Measurements from ENCODE around the gene ITSN1.

ITSN1 gene

GRCh38 chr21:33828083-33828482 is 185.8 kb downstream of the ITSN1 start:
- intact Hi-C loops (cut with DNase I) = no loop called here
- peak in 1 of 10 donors; percentile 48 for DNase-seq

- intact Hi-C loops (cut with DNase I) = no loop called here
- DNase-seq = no peak
These were observed 186.3 kb downstream of the ITSN1 start for GRCh38 chr21:33828577-33828976.

- no peak for DNase-seq
- intact Hi-C loops (cut with DNase I) = no loop called here
These were observed 187.5 kb downstream of the ITSN1 start for GRCh38 chr21:33829844-33830243.

GRCh38 chr21:33831962-33832659 is 189.8 kb downstream of the ITSN1 start:
- intact Hi-C loops (cut with DNase I) = no loop called here
- DNase-seq = no peak

GRCh38 chr21:33834801-33835500 is 192.7 kb downstream of the ITSN1 start:
- intact Hi-C loops (cut with DNase I) = no loop called here

GRCh38 chr21:33835920-33836319 is 193.6 kb downstream of the ITSN1 start:
- intact Hi-C loops (cut with DNase I) = no loop called here
- DNase-seq = no peak

More at GRCh38 chr21:33834801-33835500, 192.7 kb downstream of the ITSN1 start:
- peak in 1 of 10 donors; percentile 41 for DNase-seq

GRCh38 chr21:33836408-33836807 is 194.1 kb downstream of the ITSN1 start:
- intact Hi-C loops (cut with DNase I) = no loop called here
- peak in 1 of 10 donors; percentile 42 for DNase-seq

GRCh38 chr21:33839167-33839716 is 196.9 kb downstream of the ITSN1 start:
- intact Hi-C loops (cut with DNase I) = no loop called here
- no peak for DNase-seq

- DNase-seq = no peak
- intact Hi-C loops (cut with DNase I) = no loop called here
These were observed 197.5 kb downstream of the ITSN1 start for GRCh38 chr21:33839806-33840205.

- intact Hi-C loops (cut with DNase I) = no loop called here
- no peak for DNase-seq
These were observed 198.5 kb downstream of the ITSN1 start for GRCh38 chr21:33840771-33841170.

- intact Hi-C loops (cut with DNase I) = no loop called here
- DNase-seq = no peak
These were observed 199.3 kb downstream of the ITSN1 start for GRCh38 chr21:33841561-33841960.

GRCh38 chr21:33843216-33843615 is 200.9 kb downstream of the ITSN1 start:
- intact Hi-C loops (cut with DNase I) = no loop called here
- DNase-seq = no peak

- intact Hi-C loops (cut with DNase I) = no loop called here
- DNase-seq = peak in 2 of 10 donors; percentile 46 to 64
These were observed 202.0 kb downstream of the ITSN1 start for GRCh38 chr21:33844104-33844889.

- DNase-seq = no peak
- intact Hi-C loops (cut with DNase I) = no loop called here
These were observed 202.5 kb downstream of the ITSN1 start for GRCh38 chr21:33844890-33845205.

GRCh38 chr21:33846141-33846540 is 203.8 kb downstream of the ITSN1 start:
- intact Hi-C loops (cut with DNase I) = no loop called here
- no peak for DNase-seq

GRCh38 chr21:33847588-33848248 is 205.4 kb downstream of the ITSN1 start:
- intact Hi-C loops (cut with DNase I) = no loop called here
- peak in 1 of 10 donors; percentile 43 for DNase-seq

- DNase-seq = peak in 1 of 10 donors; percentile 41
These were observed 206.1 kb downstream of the ITSN1 start for GRCh38 chr21:33848249-33848953.

GRCh38 chr21:33849834-33850233 is 207.5 kb downstream of the ITSN1 start:
- no peak for DNase-seq

More at GRCh38 chr21:33848249-33848953, 206.1 kb downstream of the ITSN1 start:
- intact Hi-C loops (cut with DNase I) = no loop called here

GRCh38 chr21:33850401-33850800 is 208.1 kb downstream of the ITSN1 start:
- intact Hi-C loops (cut with DNase I) = no loop called here
- DNase-seq = peak in 1 of 10 donors; percentile 55

More at GRCh38 chr21:33849834-33850233, 207.5 kb downstream of the ITSN1 start:
- intact Hi-C loops (cut with DNase I) = no loop called here

GRCh38 chr21:33850985-33851384 is 208.7 kb downstream of the ITSN1 start:
- DNase-seq = peak in 1 of 10 donors; percentile 55
- intact Hi-C loops (cut with DNase I) = no loop called here

All from posterior cingulate gyrus (tissue), 11 donors.